ENCODE measurements around the gene CFAP74. TPM values are rescaled to one million over a fixed set of nuclear protein-coding genes. Genes with fewer than 3 reads are reported as not detected.

CFAP74 gene
- total RNA-seq, 1 donor from 2014 or later, result not detected

- TF ChIP-seq CTCF (IDR thresholded peaks at IDR 0.05; ENCODE audit: insufficient read depth, low read length, poor library complexity, severe bottlenecking), result no peak
- Histone ChIP-seq H3K27me3 (ENCODE audit: control insufficient read depth, insufficient read depth, low read length) (peaks cover 9% of the 10 kb centered on the region), H3K36me3 (ENCODE audit: control insufficient read depth, insufficient read depth, low read length) (no peaks in the 10 kb centered on the region), H3K4me3 (ENCODE audit: low read depth, low read length) (no peak overlapping the region)
- no peak for DNase-seq (ENCODE audit: low read depth)
Measured at GRCh38 chr1:1924849-1925248, 78.7 kb downstream of the CFAP74 start.

- no peak for DNase-seq (ENCODE audit: low read depth)
- TF ChIP-seq CTCF (IDR thresholded peaks at IDR 0.05; ENCODE audit: insufficient read depth, low read length, poor library complexity, severe bottlenecking), result no peak
- H3K36me3 ChIP-seq (ENCODE audit: control insufficient read depth, insufficient read depth, low read length), result no peaks in the 10 kb centered on the region
- peaks cover 9% of the 10 kb centered on the region for H3K27me3 ChIP-seq (ENCODE audit: control insufficient read depth, insufficient read depth, low read length)
- H3K4me3 ChIP-seq (ENCODE audit: low read depth, low read length), result no peak overlapping the region
Measured at GRCh38 chr1:1924386-1924785, 79.2 kb downstream of the CFAP74 start.

GRCh38 chr1:1922956-1923833, 80.4 kb downstream of the CFAP74 start:
- Histone ChIP-seq H3K4me3 (ENCODE audit: low read depth, low read length) (no peak overlapping the region), H3K36me3 (ENCODE audit: control insufficient read depth, insufficient read depth, low read length) (no peaks in the 10 kb centered on the region), H3K27me3 (ENCODE audit: control insufficient read depth, insufficient read depth, low read length) (peaks cover 10% of the 10 kb centered on the region)
- no peak for DNase-seq (ENCODE audit: low read depth)
- no peak for TF ChIP-seq CTCF (IDR thresholded peaks at IDR 0.05; ENCODE audit: insufficient read depth, low read length, poor library complexity, severe bottlenecking)

- no peak for TF ChIP-seq CTCF (IDR thresholded peaks at IDR 0.05; ENCODE audit: insufficient read depth, low read length, poor library complexity, severe bottlenecking)
- no peaks in the 10 kb centered on the region for H3K36me3 ChIP-seq (ENCODE audit: control insufficient read depth, insufficient read depth, low read length)
- H3K27me3 ChIP-seq (ENCODE audit: control insufficient read depth, insufficient read depth, low read length), result peaks cover 14% of the 10 kb centered on the region
- H3K4me3 ChIP-seq (ENCODE audit: low read depth, low read length), result no peak overlapping the region
- DNase-seq (ENCODE audit: low read depth), result no peak
Measured at GRCh38 chr1:1922702-1922955, 81.0 kb downstream of the CFAP74 start.

- Histone ChIP-seq H3K27me3 (ENCODE audit: control insufficient read depth, insufficient read depth, low read length) (peaks cover 14% of the 10 kb centered on the region), H3K36me3 (ENCODE audit: control insufficient read depth, insufficient read depth, low read length) (no peaks in the 10 kb centered on the region), H3K4me3 (ENCODE audit: low read depth, low read length) (no peak overlapping the region)
- TF ChIP-seq CTCF (IDR thresholded peaks at IDR 0.05; ENCODE audit: insufficient read depth, low read length, poor library complexity, severe bottlenecking), result no peak
- DNase-seq (ENCODE audit: low read depth), result no peak
Measured at GRCh38 chr1:1921901-1922701, 81.5 kb downstream of the CFAP74 start.

All from kidney epithelial cell (primary cell).